ENCODE results near the gene C12orf75.

GRCh38 chr12:105365231-105365630 lies 34.7 kb downstream of the C12orf75 start:
- TF ChIP-seq, protein P1, sequence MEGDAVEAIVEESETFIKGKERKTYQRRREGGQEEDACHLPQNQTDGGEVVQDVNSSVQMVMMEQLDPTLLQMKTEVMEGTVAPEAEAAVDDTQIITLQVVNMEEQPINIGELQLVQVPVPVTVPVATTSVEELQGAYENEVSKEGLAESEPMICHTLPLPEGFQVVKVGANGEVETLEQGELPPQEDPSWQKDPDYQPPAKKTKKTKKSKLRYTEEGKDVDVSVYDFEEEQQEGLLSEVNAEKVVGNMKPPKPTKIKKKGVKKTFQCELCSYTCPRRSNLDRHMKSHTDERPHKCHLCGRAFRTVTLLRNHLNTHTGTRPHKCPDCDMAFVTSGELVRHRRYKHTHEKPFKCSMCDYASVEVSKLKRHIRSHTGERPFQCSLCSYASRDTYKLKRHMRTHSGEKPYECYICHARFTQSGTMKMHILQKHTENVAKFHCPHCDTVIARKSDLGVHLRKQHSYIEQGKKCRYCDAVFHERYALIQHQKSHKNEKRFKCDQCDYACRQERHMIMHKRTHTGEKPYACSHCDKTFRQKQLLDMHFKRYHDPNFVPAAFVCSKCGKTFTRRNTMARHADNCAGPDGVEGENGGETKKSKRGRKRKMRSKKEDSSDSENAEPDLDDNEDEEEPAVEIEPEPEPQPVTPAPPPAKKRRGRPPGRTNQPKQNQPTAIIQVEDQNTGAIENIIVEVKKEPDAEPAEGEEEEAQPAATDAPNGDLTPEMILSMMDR (conservative IDR thresholded peaks at IDR 0.05; ENCODE audit: low read depth in 2 of 2) = no peak
- no peak for TF ChIP-seq EZH2 (IDR thresholded peaks at IDR 0.05; ENCODE audit: low read depth, unreplicated experiment)
- TF ChIP-seq POLR2AphosphoS5 (IDR thresholded peaks at IDR 0.05; ENCODE audit: low read depth) = no peak
- TF ChIP-seq REST (IDR thresholded peaks at IDR 0.05; ENCODE audit: unreplicated experiment) = no peak
- TF ChIP-seq EZH2phosphoT487 (IDR thresholded peaks at IDR 0.05; ENCODE audit: unreplicated experiment) = no peak
- no peak for TF ChIP-seq JUNB (IDR thresholded peaks at IDR 0.05; ENCODE audit: unreplicated experiment)

Measured in GM23338 (cell line).